GM12801 (cell line): ENCODE results near the gene DGKI.

ENCODE experiments used
- CTCF ChIP-seq: IDR thresholded peaks from one replicate; pipeline ENCODE4 v1.5.1; 2011; ENCODE audit warnings: control low read depth; ENCODE audit not compliant: insufficient read length; ENCODE audit errors: extremely low read depth

Gene DGKI

GRCh38 chr7:137480824-137481365 is 365.9 kb downstream of the DGKI start:
- TF ChIP-seq CTCF: no peak

- TF ChIP-seq CTCF: no peak
These were observed 366.4 kb downstream of the DGKI start for GRCh38 chr7:137480401-137480800.

- no peak for TF ChIP-seq CTCF
These were observed 369.8 kb downstream of the DGKI start for GRCh38 chr7:137476937-137477336.

- no peak for TF ChIP-seq CTCF
These were observed 370.8 kb downstream of the DGKI start for GRCh38 chr7:137475966-137476365.

- no peak for TF ChIP-seq CTCF
These were observed 372.2 kb downstream of the DGKI start for GRCh38 chr7:137474540-137475026.

GRCh38 chr7:137471128-137471527 is 375.6 kb downstream of the DGKI start:
- no peak for TF ChIP-seq CTCF

- no peak for TF ChIP-seq CTCF
These were observed 376.9 kb downstream of the DGKI start for GRCh38 chr7:137469858-137470257.
